Cardiac fibroblast (primary cell): ENCODE data around the gene PPT2.

ENCODE experiments used
- DNase-seq, 2 donors: peaks; one replicate each; pipeline versions ENCODE4 v3.0.0 to v3.0.0-alpha.2; 2010; ENCODE audit warnings: low read depth in 2 of 2
- H3K4me3 ChIP-seq, 2 donors: replicated peaks in 1 of 2; 1 replicate in 1 of 2; 2 replicates in 1 of 2; pipeline ENCODE4 v1.5.1; 2011; ENCODE audit warnings: low read depth in 2 of 2, low read length in 2 of 2, mild to moderate bottlenecking in 2 of 2, moderate library complexity in 1 of 2
- TF ChIP-seq, protein P1 (sequence below): IDR thresholded peaks from one replicate; pipeline ENCODE4 v1.5.1; 2011; ENCODE audit warnings: low read depth, mild to moderate bottlenecking, low read length, inconsistent platforms

The PPT2 gene

GRCh38 chr6:32175711-32176475 lies 22.0 kb downstream of the PPT2 start, which contains the start of gene AGPAT1:
Gene AGPAT1, minus strand, starts transcription at chr6:32176084. Its CDS starts 4,588 bp downstream, at chr6:32171496.
- DNase-seq, result peak; percentile 98 to 99
- H3K4me3 ChIP-seq, result peak within 1 kb of the TSS; percentile 95 to 98
- TF ChIP-seq, protein P1, sequence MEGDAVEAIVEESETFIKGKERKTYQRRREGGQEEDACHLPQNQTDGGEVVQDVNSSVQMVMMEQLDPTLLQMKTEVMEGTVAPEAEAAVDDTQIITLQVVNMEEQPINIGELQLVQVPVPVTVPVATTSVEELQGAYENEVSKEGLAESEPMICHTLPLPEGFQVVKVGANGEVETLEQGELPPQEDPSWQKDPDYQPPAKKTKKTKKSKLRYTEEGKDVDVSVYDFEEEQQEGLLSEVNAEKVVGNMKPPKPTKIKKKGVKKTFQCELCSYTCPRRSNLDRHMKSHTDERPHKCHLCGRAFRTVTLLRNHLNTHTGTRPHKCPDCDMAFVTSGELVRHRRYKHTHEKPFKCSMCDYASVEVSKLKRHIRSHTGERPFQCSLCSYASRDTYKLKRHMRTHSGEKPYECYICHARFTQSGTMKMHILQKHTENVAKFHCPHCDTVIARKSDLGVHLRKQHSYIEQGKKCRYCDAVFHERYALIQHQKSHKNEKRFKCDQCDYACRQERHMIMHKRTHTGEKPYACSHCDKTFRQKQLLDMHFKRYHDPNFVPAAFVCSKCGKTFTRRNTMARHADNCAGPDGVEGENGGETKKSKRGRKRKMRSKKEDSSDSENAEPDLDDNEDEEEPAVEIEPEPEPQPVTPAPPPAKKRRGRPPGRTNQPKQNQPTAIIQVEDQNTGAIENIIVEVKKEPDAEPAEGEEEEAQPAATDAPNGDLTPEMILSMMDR, result no peak

- peak; percentile 68 to 73 for DNase-seq
- TF ChIP-seq, protein P1, result no peak
- peak overlapping the region; percentile 95 to 98 for H3K4me3 ChIP-seq
Observed at GRCh38 chr6:32176476-32177182, 22.7 kb downstream of the PPT2 start.

DNA sequence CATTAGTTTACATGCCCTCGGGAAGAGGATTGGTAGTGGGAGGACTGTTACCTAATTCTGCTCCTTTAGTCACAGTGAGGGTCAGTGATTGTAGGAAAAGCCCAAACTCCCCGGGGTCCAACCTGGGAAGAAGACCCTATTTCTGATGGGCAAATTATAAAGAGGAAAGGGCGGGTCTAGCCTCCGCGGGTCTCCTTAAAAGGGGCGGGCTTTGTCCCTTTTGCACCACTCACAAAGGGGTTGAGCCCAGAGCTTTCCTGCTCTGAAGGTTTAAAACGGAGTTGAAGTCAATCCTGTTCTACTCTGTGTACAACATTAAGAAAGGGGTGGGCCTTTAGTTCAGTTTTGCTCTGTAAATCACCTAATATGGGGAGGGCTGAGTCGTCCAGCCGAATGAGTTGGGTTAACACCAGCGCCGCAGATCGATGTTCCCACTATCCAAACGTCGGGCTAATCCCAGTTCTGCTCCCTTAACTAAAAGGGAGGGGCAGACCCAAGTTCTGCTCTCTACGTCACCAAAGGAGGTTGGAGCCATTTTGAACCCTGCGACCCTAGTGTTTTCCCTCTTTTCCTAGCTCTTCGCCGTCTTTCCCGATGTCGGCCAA lies 23.3 kb downstream of the PPT2 start:
- TF ChIP-seq, protein P1, result no peak
- no peak for DNase-seq

DNA sequence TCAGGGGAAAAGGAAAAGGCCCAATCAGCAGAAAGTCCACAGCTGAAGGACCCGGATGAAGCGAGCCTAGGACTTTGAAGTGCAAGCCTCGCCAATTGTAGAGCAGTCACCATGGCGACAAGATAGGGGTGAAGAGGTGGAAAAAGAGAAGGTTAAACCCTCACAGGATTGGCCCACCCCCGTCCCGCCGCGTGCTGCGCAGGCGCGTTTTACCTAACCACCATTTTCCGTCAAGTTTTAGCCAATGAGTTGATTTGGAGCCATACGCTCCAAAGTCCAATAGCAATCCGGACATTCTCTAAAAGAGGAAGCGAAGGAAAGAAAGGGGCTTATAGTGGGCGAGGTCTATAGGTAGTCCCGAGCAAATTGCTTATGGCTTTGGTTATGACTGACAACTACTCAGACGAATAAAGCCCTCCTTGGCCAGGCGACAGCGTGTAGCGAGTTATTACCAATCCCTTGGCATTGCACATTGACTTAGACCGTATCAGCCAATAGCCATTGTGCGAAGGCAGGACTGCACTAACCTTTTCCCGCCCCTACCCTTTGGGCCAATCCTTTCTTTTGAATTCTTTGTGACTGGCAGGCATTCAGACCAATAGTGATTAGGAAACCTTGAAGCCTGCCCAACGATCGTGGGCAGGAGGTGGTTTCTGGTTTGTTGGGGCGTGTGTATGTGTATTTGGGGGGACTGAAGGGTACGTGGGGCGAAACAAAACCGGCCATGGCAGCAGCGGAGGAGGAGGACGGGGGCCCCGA lies 24.0 kb downstream of the PPT2 start, which contains the start of gene RNF5:
RNF5 (plus strand) TSS at position 618 of the 759 bp plus-strand sequence; CDS start at position 725, 107 bp downstream.
- peak; percentile 100 for DNase-seq
- TF ChIP-seq, protein P1, result no peak
- H3K4me3 ChIP-seq, result peak within 1 kb of the TSS; percentile 72 to 95

More for the DNA sequence above, 23.3 kb downstream of the PPT2 start:
- H3K4me3 ChIP-seq, result peak overlapping the region; percentile 45 to 95

DNA sequence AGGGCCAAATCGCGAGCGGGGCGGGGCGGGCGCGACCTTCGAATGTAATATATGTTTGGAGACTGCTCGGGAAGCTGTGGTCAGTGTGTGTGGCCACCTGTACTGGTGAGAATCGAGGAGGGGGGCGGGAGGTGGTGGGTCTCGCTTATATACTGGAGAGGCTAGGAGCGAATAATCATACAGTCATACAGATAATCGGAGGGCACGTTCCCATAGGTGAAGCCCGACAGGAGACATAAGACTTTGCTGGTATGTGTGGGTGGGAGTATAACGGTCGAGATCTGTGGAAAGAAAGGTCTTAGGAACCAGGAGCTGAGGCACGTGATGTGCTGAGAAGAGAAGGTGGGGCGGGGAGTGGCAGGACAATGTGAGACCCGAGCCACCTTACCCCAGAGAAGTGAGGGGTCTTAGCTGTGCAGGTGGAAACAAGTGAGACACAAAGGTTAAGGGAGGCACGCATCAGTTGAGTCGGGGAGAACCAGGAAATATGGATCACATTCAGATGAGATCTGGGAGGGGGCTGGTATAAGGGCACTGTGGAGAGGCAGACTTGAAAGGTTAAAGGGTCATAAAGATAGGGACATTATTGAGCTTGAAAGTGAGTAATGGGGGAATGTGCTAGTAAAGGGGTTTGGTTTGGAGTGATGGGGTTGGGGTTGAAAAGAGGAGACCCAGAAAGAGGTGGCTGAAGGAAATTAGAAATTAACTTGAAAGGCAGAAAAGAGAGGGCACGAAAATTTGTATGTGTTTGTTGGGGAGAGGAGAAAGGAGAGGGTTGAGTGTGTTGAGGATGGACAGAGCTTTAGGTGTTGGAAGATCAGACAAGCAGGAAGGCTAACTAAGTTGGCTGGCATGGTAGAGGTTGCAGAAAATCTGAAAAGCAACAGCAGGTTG lies 24.9 kb downstream of the PPT2 start:
- TF ChIP-seq, protein P1, result no peak
- no peak for DNase-seq
- peak overlapping the region; percentile 72 to 95 for H3K4me3 ChIP-seq
